Neutrophil (primary cell): Measurements from ENCODE around the gene PAK1.
"Not testable (repeated sequence)": the region's sequence is repeated elsewhere in the genome, so short reads cannot be mapped to it uniquely, and the experiment has no call there.

Experiments used
- H3K27ac ChIP-seq: fragments of 200-600 bp; sonication (generic); 2 replicates; pipeline ENCODE4 v1.5.1; 2016; ENCODE audit warnings: mild to moderate bottlenecking, moderate library complexity
- H3K27me3 ChIP-seq: fragments of 200-600 bp; sonication (generic); 2 replicates; pipeline ENCODE4 v1.6.0; 2016; ENCODE audit warnings: mild to moderate bottlenecking
- H3K36me3 ChIP-seq: fragments of 200-600 bp; sonication (generic); 2 replicates; pipeline ENCODE4 v1.5.1; 2017
- H3K4me1 ChIP-seq, 2 experiments: fragments of 200-600 bp in 1 of 2; sonication (generic) in 1 of 2; 1 replicate in 1 of 2; 2 replicates in 1 of 2; pipeline versions ENCODE4 v1.5.1 to v1.6.1; 2013 to 2016; ENCODE audit warnings: low read depth in 1 of 2, low read length in 1 of 2, mild to moderate bottlenecking in 1 of 2, moderate library complexity in 1 of 2; ENCODE audit not compliant: control insufficient read depth in 1 of 2, insufficient read depth in 1 of 2
- H3K4me3 ChIP-seq, 2 experiments: fragments of 200-600 bp in 1 of 2; sonication (generic) in 1 of 2; 1 replicate in 1 of 2; 2 replicates in 1 of 2; pipeline ENCODE4 v1.5.1; 2013 to 2016; ENCODE audit warnings: low read depth in 1 of 2, low read length in 1 of 2, mild to moderate bottlenecking in 1 of 2, moderate library complexity in 1 of 2
- H3K9me3 ChIP-seq: fragments of 200-600 bp; sonication (generic); 2 replicates; pipeline ENCODE4 v1.5.1; 2016
- CTCF ChIP-seq: fragments of 200-600 bp; sonication (generic); IDR thresholded peaks from 2 replicates; pipeline ENCODE4 v1.5.1; 2016; ENCODE audit warnings: antibody characterized with exemption

The PAK1 gene

GRCh38 chr11:77392842-77393241 is 81.1 kb downstream of the PAK1 start:
- H3K27ac ChIP-seq = peak overlapping the region; percentile 8

GRCh38 chr11:77387701-77388100 is 86.2 kb downstream of the PAK1 start:
- Histone ChIP-seq H3K4me3 (no peak overlapping the region), H3K27me3 (no peaks in the 10 kb centered on the region)

More at GRCh38 chr11:77392842-77393241, 81.1 kb downstream of the PAK1 start:
- Histone ChIP-seq H3K27me3 (no peaks in the 10 kb centered on the region), H3K4me1 (peaks cover 25 to 36% of the 10 kb centered on the region in 2 experiments), H3K9me3 (no peaks in the 10 kb centered on the region), H3K4me3 (no peak overlapping the region), H3K36me3 (peaks cover 44% of the 10 kb centered on the region)
- TF ChIP-seq CTCF = no peak

GRCh38 chr11:77386178-77386577 is 87.7 kb downstream of the PAK1 start:
- Histone ChIP-seq H3K27me3 (no peaks in the 10 kb centered on the region), H3K9me3 (no peaks in the 10 kb centered on the region), H3K4me1 (no peaks in the 10 kb centered on the region), H3K36me3 (peaks cover 51% of the 10 kb centered on the region), H3K27ac (peak overlapping the region; percentile 6), H3K4me3 (no peak overlapping the region)
- no peak for TF ChIP-seq CTCF

More at GRCh38 chr11:77387701-77388100, 86.2 kb downstream of the PAK1 start:
- no peaks in the 10 kb centered on the region for H3K9me3 ChIP-seq
- no peaks in the 10 kb centered on the region for H3K4me1 ChIP-seq
- peaks cover 63% of the 10 kb centered on the region for H3K36me3 ChIP-seq
- H3K27ac ChIP-seq = no peak overlapping the region
- TF ChIP-seq CTCF = no peak

- H3K36me3 ChIP-seq = peaks cover 50% of the 10 kb centered on the region
- H3K4me3 ChIP-seq, H3K4me1 ChIP-seq, H3K27me3 ChIP-seq, H3K9me3 ChIP-seq, H3K27ac ChIP-seq: not testable (repeated sequence)
Measured at GRCh38 chr11:77385255-77385771, 88.6 kb downstream of the PAK1 start.

GRCh38 chr11:77384571-77384970 is 89.3 kb downstream of the PAK1 start:
- Histone ChIP-seq H3K9me3 (no peaks in the 10 kb centered on the region), H3K4me1 (no peaks in the 10 kb centered on the region), H3K27ac (no peak overlapping the region), H3K4me3 (no peak overlapping the region), H3K36me3 (peaks cover 51% of the 10 kb centered on the region), H3K27me3 (no peaks in the 10 kb centered on the region)
- no peak for TF ChIP-seq CTCF

GRCh38 chr11:77383349-77383748 is 90.5 kb downstream of the PAK1 start:
- not testable (repeated sequence) for H3K27ac ChIP-seq, H3K4me3 ChIP-seq, H3K4me1 ChIP-seq, H3K9me3 ChIP-seq, H3K27me3 ChIP-seq
- H3K36me3 ChIP-seq = peaks cover 53% of the 10 kb centered on the region
